ENCODE data around the gene DMD.

DMD gene

DNA sequence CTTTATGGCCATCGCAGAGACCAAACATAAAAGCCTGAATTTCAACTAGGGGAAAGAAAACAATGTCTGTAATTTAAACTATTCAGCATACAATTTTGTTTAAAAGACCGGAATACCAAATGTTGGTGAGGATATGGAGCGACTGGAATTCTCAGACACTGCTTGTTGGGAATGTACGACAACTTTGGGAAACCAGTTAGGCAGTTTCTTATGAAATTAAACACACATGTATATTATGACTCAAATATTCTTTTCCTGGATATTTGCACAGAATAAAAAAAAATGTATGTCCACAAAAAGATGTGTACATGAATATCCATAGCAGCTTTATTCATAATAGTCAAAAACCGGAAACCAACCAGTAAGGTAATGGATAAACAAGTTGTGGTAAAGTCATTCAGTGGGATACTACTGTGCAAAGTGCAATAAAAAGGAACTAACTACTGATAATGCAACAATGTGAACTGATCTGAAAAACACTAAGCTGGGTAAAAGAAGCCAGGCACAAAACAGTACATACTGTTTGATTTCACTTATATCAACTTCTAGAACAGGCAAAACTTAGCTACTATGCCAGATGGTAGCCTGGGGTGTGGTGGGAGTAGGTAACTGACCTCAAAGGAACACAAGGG, 1986.9 kb downstream of the DMD start:
- H3F3A ChIP-seq (ENCODE audit: insufficient read depth, low read length) = no peaks in the 10 kb centered on the region
- H3K27me3 ChIP-seq (replicated peaks; ENCODE audit: insufficient read depth, low read length) = no peaks in the 10 kb centered on the region
- no peak overlapping the region for H3K4me2 ChIP-seq (ENCODE audit: low read depth, low read length)
- no peak overlapping the region for H3K9ac ChIP-seq (ENCODE audit: low read length)
- no peak for DNase-seq
- no peak for TF ChIP-seq EZH2phosphoT487 (IDR thresholded peaks at IDR 0.05; ENCODE audit: low read length)
- TF ChIP-seq, protein P1, sequence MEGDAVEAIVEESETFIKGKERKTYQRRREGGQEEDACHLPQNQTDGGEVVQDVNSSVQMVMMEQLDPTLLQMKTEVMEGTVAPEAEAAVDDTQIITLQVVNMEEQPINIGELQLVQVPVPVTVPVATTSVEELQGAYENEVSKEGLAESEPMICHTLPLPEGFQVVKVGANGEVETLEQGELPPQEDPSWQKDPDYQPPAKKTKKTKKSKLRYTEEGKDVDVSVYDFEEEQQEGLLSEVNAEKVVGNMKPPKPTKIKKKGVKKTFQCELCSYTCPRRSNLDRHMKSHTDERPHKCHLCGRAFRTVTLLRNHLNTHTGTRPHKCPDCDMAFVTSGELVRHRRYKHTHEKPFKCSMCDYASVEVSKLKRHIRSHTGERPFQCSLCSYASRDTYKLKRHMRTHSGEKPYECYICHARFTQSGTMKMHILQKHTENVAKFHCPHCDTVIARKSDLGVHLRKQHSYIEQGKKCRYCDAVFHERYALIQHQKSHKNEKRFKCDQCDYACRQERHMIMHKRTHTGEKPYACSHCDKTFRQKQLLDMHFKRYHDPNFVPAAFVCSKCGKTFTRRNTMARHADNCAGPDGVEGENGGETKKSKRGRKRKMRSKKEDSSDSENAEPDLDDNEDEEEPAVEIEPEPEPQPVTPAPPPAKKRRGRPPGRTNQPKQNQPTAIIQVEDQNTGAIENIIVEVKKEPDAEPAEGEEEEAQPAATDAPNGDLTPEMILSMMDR (IDR thresholded peaks at IDR 0.05; ENCODE audit: low read length) = no peak
- no peak overlapping the region for H2AFZ ChIP-seq (ENCODE audit: low read length)
- no peaks in the 10 kb centered on the region for H4K20me1 ChIP-seq (ENCODE audit: insufficient read depth, low read length)
- H3K9me3 ChIP-seq (replicated peaks; ENCODE audit: insufficient read depth, low read length) = no peaks in the 10 kb centered on the region
- no peaks in the 10 kb centered on the region for H3K9me2 ChIP-seq (replicated peaks; ENCODE audit: insufficient read depth, low read length)
- H3K4me3 ChIP-seq (ENCODE audit: low read length) = no peak overlapping the region
- H3K79me2 ChIP-seq (ENCODE audit: low read length) = no peaks in the 10 kb centered on the region
- no peaks in the 10 kb centered on the region for H3K4me1 ChIP-seq (ENCODE audit: low read length)
- H3K36me3 ChIP-seq (replicated peaks; ENCODE audit: insufficient read depth, low read length) = no peaks in the 10 kb centered on the region
- H3K27ac ChIP-seq (ENCODE audit: low read length) = no peak overlapping the region

DNA sequence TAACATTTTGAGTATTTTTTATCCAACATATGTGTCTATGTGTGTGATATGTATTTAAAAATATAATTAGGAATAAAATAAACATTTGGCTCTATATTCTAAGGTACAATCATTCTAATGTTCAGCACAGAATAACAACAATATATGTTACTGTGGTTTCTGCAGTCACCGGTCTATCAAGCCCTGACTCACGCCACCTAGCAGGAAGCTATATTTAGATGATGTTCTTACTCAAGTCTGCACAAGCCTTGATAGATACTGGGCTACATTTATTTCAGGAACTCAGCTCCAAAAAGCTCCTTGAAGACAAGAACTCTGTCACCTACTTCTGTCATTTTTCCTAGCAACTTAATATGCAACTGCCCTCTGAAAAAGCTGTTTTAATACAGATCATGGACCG, 1987.5 kb downstream of the DMD start:
- no peak overlapping the region for H2AFZ ChIP-seq (ENCODE audit: low read length)
- no peaks in the 10 kb centered on the region for H3K27me3 ChIP-seq (replicated peaks; ENCODE audit: insufficient read depth, low read length)
- H3K36me3 ChIP-seq (replicated peaks; ENCODE audit: insufficient read depth, low read length) = no peaks in the 10 kb centered on the region
- no peak overlapping the region for H3K9ac ChIP-seq (ENCODE audit: low read length)
- no peak for DNase-seq
- H3K9me2 ChIP-seq (replicated peaks; ENCODE audit: insufficient read depth, low read length) = no peaks in the 10 kb centered on the region
- H3K4me3 ChIP-seq (ENCODE audit: low read length) = no peak overlapping the region
- H3F3A ChIP-seq (ENCODE audit: insufficient read depth, low read length) = no peaks in the 10 kb centered on the region
- no peaks in the 10 kb centered on the region for H4K20me1 ChIP-seq (ENCODE audit: insufficient read depth, low read length)
- no peaks in the 10 kb centered on the region for H3K4me1 ChIP-seq (ENCODE audit: low read length)
- no peaks in the 10 kb centered on the region for H3K79me2 ChIP-seq (ENCODE audit: low read length)
- no peak overlapping the region for H3K4me2 ChIP-seq (ENCODE audit: low read depth, low read length)
- TF ChIP-seq EZH2 (optimal IDR thresholded peaks at IDR 0.05; ENCODE audit: low read depth, low read length) = no peak
- TF ChIP-seq, protein P1 (IDR thresholded peaks at IDR 0.05; ENCODE audit: low read length) = no peak
- no peak for TF ChIP-seq EZH2phosphoT487 (IDR thresholded peaks at IDR 0.05; ENCODE audit: low read length)
- H3K27ac ChIP-seq (ENCODE audit: low read length) = no peak overlapping the region
- H3K9me3 ChIP-seq (replicated peaks; ENCODE audit: insufficient read depth, low read length) = no peaks in the 10 kb centered on the region

DNA sequence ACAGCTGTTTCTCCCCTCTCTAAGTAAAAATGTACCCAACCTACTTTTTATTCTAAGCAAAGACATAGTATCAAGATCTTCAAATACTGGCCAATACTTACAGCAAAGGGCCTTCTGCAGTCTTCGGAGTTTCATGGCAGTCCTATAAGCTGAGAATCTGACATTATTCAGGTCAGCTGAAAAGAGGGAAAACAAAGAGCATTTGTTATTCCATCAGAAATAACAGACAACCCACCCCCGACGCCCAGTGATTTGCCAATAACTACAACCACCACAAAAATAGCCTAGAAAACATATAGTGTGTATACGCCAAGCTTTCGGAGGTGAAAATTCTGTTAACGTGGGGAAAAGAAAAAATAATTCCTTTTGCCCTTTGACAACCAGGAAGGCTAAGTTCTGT, 1988.4 kb downstream of the DMD start:
- H3K9me3 ChIP-seq (replicated peaks; ENCODE audit: insufficient read depth, low read length) = no peaks in the 10 kb centered on the region
- no peaks in the 10 kb centered on the region for H3K79me2 ChIP-seq (ENCODE audit: low read length)
- no peak overlapping the region for H3K27ac ChIP-seq (ENCODE audit: low read length)
- H4K20me1 ChIP-seq (ENCODE audit: insufficient read depth, low read length) = no peaks in the 10 kb centered on the region
- no peak overlapping the region for H3K4me2 ChIP-seq (ENCODE audit: low read depth, low read length)
- no peaks in the 10 kb centered on the region for H3F3A ChIP-seq (ENCODE audit: insufficient read depth, low read length)
- H3K4me1 ChIP-seq (ENCODE audit: low read length) = no peaks in the 10 kb centered on the region
- no peaks in the 10 kb centered on the region for H3K9me2 ChIP-seq (replicated peaks; ENCODE audit: insufficient read depth, low read length)
- no peaks in the 10 kb centered on the region for H3K27me3 ChIP-seq (replicated peaks; ENCODE audit: insufficient read depth, low read length)
- H3K9ac ChIP-seq (ENCODE audit: low read length) = no peak overlapping the region
- no peak for TF ChIP-seq EZH2phosphoT487 (IDR thresholded peaks at IDR 0.05; ENCODE audit: low read length)
- no peak for TF ChIP-seq EZH2 (optimal IDR thresholded peaks at IDR 0.05; ENCODE audit: low read depth, low read length)
- TF ChIP-seq, protein P1 (IDR thresholded peaks at IDR 0.05; ENCODE audit: low read length) = no peak
- no peak overlapping the region for H3K4me3 ChIP-seq (ENCODE audit: low read length)
- no peaks in the 10 kb centered on the region for H3K36me3 ChIP-seq (replicated peaks; ENCODE audit: insufficient read depth, low read length)
- H2AFZ ChIP-seq (ENCODE audit: low read length) = no peak overlapping the region
- no peak for DNase-seq

Measured in MM.1S (cell line).